LHCN-M2 (cell line): ENCODE data around the gene DPP6. TPM values are rescaled to one million over a fixed set of nuclear protein-coding genes. Genes with fewer than 3 reads are reported as not detected.

Source experiments
- DNase-seq: peaks from one replicate; pipeline ENCODE4 v3.0.0-alpha.2; 2012; ENCODE audit warnings: low read depth
- total RNA-seq: library from RNA; depleted of rRNA; stranded (reverse); fragments of >200 nt; gene quantifications from 2 replicates; pipeline ENCODE4 v1.2.3, GENCODE V29; 2014

The DPP6 gene
- total RNA-seq, 1 experiment from 2014 or later: not detected

DNA sequence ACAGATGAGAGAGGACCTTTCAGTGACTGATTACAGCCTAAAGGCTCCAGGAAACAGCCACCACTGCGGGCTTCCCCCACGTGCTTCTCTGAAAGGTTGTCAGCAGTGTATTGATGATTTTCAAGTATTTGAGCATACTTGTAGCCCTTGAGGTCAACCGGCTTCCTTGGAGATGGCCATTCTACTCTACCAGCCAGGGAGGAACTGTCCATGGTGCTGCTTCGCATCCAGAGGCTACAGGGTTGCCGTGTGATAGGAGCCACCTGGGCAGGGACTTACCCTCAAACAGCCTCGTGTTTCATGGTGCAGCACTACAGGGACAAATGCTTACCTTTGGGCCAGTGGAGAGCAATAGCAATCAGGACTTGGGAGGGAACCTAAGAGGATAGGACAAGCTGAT lies 179.5 kb downstream of the DPP6 start:
- no peak for DNase-seq

DNA sequence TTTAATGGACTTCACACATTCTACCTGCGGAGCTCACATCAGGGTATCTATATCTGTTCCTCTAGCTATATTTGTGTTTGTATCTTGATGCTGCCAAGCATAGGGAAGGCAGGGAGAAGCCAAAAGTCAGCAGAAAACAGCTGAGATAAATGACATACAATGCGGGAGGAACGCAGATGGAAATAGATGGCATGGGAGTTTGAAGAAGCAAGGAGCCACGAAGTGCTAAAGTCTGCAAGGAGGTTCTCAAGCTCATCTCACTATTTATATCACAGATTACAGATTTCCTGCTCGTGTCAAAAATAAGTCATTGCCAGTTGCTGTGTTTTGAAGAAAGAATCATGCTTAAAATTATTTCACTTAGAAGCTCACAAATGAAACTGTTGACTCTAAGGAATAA lies 180.5 kb downstream of the DPP6 start:
- no peak for DNase-seq

DNA sequence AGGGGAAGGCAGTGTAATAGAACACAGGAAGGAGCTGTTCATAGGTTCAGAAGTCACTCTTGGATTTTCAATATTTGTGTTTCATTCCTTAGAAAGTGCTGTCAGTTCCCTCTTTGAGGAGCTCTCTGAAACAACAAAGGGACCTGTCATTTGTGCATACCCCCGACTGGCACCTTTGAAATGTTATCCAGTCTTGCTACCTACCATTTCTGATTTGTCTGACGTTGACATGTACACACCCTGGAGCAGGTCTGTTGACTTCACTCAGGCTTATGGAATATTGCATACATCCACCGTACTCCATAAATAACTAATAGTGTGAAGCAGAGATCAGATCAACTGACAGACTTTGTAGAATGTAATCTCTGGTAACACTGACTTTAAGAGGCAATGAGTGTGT lies 189.8 kb downstream of the DPP6 start:
- DNase-seq: no peak

DNA sequence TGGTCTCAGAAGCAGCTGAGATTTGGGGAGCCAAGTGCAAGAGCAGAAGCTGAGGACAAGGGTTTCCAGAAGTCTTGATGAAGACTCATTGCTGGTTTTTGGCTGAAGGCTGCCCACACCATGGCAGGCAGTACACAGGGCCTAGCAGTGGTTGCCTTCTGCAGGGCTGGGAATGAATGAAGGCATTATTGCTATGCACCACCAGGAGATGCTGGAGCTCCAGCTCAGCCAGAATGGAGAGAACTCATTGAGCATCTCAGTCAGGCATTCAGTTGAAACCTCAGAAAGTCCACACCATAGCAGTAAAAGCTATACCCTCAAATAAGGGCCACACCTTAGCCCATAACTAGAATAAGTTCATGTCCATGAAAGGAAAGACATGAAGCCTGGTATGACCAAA lies 190.5 kb downstream of the DPP6 start:
- no peak for DNase-seq

DNA sequence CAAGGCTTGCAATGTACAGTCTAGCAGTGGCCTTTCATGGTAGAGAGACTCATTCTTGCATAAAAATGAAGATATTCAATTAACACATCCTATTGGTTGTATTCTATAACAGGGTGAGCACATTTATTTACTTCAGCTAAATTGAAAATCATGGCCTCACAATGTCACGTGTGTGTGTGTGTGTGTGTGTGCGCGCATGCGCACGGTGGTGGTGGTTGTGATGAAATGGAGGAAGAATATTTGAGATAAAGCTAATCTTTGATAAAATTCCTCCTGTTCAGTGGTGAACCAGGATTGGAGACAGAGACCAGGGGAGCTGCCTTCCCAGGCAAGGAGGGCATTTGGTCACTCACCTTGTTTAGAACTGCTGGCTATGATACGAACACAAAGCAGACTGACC lies 199.8 kb downstream of the DPP6 start:
- DNase-seq: no peak

DNA sequence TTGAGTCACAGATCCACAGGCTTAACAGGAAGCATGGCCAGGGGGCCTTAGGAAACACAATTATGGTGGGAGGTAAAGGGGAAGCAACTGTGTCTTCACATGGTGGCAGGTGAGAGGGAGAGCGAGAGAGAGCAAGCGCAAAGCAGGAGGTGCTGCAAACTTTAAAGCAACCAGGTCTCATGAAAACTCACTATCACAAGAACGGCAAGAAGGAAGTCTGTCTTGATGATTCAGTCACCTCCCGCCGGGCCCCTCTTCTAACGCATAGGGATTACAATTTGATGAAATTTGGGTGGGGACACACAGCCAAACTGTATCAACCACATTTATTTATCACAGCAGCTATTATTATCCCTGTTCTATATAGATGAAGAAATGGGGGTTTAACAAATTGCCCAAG lies 201.6 kb downstream of the DPP6 start:
- no peak for DNase-seq

DNA sequence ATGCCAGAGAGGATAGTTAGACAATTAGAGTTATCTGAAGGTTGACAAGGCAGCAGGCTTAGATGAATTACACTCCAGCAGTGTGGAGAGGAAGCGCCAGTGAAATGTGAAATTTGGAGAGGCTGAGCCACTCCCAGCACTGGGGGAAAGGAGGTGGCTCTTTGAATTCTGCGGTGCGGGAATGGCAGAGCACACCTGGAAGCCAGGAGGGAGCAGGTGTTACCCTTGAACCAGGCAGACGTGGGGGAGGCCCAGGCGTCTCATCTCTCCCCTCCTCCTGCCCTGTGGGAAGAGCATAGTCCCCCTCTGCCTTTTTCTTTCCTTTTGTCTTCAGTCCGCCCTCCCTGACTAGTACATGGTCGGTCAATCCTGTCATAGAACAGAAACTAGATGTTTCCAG lies 203.1 kb downstream of the DPP6 start:
- no peak for DNase-seq

DNA sequence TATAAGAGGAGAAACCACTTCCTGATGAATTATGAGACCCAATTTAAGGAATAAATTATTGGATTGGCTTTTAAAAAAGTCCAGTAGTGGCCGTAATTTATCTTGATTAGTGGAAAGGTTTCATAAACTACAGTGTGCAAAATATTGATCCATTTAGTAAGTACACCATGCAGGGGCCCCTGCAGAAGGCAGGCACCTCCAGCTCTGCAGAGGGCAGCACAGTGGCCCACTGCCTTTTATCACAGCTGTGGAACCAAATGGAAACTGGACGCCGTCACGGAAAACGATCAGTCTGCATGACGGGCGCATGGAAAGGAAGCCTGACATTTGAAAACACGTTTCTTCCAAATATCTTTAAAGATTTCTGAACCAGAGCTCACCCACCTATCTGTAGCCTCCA lies 204.0 kb downstream of the DPP6 start:
- DNase-seq: no peak

DNA sequence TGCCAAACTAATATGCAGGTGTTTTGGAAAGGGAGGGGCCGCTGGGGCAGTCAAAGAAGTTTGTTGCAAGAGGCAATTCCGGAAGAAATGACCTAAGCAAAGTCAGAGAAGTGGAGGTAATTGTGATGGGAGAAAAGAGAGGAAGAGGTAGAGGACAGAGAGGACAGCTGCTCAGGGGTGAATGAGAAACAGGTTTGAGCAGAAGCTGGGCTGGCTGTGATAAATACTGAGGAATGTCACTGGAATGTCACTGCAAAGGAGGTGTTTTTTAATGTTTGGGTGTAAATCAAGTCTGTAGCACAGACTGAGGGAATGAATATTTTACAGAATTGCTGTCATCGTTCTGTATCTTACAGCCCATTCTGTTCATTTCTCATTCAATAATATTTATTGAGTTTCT lies 207.2 kb downstream of the DPP6 start:
- DNase-seq: no peak

DNA sequence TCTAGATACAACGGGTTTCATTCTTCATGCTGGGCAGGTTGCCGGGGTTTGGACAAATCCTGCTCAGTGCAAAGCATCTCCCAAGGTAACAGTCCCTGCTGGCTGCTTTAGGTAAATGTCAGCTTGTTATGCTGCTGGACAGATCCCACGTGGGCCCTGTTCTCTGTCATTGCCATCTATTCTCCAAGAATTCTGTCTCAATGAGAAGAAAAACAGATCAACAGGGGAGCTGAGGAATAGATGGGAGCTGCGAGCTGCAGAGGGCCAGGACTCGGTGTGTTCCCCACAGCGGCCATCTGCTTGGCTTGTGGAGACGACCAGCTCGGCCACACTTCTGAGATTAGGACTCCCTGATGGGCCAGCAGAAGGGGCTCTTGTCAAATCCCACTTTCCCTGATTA lies 235.2 kb downstream of the DPP6 start:
- DNase-seq: no peak

DNA sequence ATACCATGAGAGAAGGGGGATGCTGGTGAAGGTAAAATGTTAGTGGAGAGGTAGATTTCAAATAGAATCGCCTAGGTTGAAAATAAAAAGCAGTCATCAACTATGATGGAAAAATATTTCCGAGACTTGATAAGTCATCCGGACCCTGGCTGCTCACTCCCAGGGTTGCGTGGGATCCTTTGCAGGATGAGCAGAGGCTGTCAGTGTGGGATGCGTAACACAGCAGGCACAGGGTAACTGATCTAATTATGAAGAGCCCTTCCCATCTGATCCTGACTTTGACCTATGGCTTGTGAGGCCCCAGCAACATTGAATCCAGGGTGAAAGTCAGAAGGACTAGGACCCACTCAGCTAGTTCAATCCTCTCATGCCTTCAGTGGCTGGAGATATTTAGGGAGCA lies 236.9 kb downstream of the DPP6 start:
- DNase-seq: no peak

DNA sequence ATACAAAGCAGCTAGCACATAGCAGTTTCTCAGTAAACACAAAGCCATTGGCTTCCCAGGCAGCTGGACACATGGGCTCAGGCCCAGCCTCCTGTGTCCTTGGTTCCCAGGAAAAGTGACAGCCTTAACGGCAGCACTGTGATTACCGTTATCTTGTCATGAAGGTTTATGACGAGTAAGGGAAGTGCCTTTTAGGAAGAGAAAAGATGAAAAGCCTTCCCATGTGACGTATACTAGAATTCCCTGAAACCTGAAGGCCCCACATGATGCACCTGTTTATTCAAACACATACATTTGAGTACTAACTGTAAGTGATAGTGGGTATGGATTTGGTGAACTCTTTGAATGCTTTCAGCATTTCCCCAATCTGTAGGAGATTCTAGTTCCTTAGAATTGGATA lies 244.2 kb downstream of the DPP6 start:
- no peak for DNase-seq

DNA sequence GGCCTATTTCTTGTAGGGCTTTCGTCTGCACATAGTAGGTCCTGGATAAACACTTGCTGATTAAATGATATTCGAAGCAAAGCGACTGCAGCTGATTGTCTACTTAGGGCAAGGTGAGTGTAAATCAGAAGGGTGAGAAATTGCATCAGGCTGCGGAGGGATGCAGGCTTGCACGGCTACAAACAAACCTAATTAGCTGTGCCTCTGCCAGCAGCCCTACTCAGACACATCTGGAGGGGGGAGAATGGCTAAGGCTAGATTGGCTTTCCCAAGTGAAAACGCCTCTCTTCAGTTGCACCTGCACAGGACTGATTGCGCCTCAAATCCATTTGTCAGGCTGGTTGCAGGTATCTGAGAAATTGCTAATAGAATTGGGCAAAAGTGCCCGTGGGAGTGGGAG lies 247.5 kb downstream of the DPP6 start:
- DNase-seq: no peak

DNA sequence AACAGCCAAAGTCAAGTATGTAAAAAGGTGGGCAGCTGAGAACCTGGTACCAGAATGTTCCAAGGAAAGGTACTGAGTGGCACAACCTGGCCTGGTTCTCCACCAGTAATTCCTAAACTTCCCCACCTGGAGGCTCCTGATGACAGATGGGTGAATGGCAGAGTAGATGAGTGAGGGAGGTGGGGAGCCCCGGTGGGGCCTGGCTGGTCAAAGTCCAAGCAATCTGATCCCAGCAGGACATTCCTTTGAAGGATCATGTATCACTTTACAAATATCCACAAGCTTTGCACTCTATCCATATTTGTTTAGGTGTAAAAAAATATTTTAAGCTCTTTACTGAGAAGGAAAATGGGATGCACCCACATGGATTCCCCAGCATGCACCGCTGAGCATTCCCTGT lies 250.2 kb downstream of the DPP6 start:
- DNase-seq: no peak

DNA sequence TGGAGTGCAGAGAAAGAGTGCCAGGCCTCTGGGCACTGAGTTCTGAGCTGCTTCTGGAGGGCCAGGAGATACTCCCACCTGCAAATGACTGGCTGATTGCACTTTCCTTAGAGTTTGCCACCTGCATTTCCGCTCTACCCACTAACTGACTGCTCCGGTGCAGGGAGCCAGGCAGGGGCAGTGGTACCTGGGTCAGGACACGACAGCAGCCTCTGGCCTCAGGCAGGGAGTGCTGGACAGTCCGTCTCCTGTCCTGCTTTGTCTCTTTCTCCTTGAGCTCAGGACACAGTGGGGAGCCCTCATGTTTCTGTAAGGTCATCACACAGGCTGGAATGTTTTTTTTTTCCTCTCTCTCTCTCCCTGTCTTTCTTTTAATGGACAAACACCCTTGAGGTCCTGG lies 252.0 kb downstream of the DPP6 start:
- DNase-seq: no peak

DNA sequence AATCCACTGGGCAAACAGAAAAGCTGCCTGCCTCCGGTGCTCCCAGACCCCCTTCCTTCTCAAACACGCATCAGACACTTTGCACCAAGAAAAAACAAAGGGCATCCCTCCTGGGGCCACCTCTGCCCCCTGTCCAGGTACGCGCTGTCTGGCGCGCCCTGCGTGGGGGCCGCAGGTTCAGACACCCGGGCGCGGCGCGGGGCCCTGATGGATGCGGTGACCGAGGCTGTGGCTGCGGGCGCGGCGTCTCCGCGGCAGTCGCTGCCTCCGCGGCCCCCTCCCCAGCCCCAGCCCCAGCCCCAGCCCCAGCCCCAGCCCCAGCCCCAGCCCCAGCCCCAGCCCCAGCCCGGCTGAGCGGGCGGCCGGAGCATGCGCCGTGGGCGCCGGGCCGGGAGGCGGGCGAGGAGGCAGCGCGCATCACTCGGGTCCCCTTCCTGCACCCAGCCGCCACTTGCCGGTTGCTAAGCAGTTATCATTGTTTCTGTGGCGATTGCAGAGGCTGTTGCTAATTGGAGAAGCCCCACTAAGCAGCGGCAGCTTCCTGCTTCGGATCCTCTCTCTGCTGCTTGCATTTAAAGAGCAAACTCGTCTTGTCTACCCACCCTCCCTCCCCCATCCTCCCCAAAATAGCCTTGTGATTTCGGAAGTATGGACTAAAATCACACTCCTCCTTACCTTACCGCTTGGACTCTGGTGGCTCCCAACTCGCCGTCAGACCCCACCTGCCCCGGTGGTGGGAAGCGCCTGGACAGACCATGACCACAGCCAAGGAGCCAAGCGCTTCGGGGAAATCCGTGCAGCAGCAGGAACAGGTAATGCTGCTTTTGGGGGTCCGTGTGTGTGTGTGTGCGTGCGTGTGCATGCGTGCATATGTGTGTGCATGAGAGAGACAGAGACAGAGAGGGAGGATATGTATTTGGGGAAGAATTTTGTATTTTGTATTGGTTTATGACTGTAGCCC lies 252.8 kb downstream of the DPP6 start:
- no peak for DNase-seq

DNA sequence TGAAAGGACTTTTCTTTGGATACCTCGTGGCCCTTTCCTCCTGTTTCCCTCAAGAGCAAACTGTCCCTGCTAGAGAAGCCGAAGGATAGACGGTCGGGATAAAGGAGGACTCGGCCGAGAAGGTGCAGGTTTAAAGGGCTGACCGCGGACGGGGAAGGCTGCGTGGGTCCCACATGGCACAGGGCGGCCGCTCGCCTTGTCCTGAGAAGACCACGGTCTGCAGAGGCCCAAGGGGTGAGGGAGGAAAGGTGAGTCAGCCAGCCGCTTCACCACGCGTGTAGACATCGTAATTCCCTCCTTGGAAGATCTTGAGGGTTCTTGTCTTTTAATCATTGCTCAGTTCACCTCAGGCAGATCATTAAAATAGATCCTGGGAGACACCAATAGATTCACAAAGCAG lies 253.8 kb downstream of the DPP6 start:
- no peak for DNase-seq

DNA sequence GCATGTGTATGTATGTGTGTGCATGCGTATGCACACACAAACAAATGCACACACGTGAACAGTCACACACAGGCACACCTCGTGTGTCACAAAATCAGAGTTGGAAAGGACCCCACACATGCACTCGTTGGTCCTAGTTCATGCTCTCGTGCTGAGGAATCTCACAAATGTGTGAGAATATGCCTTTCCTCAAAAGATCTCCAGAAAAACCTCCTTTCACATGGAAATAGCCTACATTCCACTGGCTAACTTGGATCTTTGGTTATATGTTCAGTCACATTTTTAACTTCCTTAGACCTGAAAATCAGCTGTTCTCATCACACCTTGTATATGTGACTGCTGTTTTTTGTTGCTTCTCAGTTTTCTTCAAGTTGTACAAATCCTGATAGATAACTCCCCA lies 256.7 kb downstream of the DPP6 start:
- no peak for DNase-seq

DNA sequence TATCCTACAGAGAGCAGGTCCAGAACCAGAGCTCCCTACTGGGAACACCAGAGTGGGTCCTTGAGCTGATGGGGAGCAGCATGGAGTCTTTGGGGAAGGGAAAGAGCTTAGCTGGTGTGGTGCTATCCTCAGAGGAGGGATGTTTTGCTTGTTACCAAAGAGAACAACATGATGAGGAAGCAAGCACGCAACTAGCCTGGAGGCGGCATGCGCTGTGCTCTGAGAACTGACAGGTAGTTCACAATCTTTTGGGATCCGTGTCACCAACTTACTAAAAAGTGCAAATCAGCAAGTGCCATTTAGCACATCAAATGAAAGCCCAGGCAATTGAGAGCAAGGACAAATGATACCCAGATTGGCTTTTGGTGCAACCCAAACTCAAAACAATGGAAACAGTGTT lies 257.9 kb downstream of the DPP6 start:
- no peak for DNase-seq

DNA sequence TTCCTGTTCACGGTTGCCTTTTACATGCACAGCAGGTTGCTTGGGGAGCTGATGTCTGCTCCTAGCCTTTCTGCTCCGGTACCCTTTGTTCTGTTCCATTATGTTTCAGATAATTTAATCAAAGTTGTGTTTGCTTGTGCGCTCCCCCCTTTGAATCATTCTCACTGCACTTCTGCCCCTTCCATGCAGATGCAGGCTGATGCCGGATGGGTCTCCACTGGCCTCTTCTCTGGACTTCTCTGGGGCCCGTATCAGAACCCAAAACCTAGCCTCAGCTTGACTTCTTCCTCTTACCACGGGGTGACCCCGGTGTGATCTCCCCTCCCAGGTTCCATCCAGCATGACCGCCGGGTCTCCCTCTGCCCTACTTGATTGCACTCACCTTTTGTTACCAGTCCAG lies 272.0 kb downstream of the DPP6 start:
- no peak for DNase-seq

DNA sequence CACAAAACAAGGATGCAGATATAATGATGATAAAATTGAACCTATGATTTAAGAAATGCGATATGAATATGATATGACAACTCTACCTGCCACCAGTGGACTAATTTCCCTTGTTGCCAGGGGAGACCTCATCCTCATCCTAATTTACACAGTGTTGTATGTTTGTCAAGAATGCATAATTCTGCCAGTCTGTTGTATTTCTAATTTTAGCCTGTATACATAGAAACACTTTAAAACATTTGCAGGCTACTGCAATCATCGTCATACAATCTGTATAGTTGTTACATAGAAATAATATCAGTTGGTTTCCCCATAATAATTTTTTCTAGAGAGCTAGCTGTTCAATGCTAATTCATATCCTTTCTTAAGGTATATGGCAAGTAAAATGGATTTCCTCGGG lies 274.2 kb downstream of the DPP6 start:
- no peak for DNase-seq

DNA sequence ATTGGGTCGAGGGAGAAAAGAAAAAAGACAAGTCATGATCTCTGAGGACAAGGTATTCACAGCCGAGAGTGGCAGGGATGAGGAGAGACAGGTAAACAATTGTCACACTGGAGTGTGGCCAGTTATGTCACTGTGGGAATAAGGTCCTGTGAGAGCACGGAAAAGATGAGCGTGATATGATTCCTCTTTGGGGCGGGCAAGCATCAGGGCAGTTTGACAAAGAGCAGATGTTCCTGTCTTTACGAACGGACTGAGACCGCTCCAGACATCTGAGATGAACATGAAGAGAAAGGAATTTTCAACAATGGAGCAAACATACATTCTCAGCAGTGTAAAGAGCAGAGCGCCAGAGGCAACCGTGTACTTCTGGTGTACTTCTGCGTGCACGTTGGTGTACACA lies 278.1 kb downstream of the DPP6 start:
- DNase-seq: no peak

DNA sequence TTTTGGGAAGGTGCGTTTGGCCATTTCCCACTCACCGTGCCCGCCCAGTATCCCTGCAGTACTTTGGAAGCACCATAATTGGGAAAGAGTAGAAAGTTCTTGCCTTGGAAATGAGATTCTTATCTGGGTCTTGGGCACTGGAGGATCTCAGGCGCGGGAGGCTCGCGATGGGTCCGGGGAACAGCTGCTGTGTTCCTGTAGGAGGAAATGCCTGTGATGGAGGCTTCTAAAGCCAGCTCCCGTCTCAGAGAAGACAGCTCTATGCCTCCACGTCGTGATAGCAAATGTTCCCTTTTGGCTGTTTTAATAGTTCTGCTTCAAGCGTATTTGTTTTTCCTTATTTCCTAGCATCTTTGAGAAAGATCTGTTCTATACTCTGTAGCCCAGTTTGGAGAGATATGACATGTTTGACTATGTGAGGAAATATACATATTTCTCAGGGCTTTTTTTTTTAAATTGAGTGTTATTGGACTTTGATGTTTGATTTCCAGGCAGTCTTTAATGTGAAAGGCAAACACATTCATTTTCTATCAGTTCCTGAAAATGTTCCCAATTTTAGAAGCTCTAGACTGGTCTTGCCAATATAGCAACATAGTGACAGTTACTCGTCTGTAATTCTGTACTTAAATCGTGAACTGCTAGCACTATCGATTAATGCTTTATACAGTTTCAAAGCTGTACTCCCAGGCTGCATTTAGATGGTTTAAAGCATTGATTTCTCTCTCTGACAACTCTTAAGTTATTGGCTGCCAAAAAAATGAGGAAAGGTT lies 280.8 kb downstream of the DPP6 start:
- no peak for DNase-seq
